Measurements from ENCODE around the gene TNS2.

TNS2 gene

DNA sequence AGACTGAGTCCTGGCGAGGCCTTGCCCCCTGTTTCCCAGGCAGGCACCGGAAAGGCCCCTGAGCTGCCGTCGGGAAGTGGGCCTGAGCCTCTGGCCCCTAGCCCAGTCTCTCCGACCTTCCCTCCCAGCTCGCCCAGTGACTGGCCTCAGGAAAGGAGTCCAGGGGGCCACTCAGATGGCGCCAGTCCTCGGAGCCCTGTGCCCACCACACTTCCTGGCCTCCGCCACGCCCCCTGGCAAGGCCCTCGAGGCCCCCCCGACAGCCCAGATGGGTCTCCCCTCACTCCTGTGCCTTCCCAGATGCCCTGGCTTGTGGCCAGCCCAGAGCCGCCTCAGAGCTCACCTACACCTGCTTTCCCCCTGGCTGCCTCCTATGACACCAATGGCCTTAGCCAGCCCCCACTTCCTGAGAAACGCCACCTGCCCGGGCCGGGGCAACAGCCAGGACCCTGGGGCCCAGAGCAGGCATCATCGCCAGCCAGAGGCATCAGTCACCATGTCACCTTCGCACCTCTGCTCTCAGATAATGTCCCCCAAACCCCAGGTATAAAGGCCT, 10.9 kb downstream of the TNS2 start:
- DNase-seq = no peak
- Histone ChIP-seq H3K36me3 (ENCODE audit: control insufficient read depth in 4 of 4, insufficient read depth in 4 of 4, low read length in 3 of 4) (peaks cover 0 to 19% (median 8%) of the 10 kb centered on the region in 4 experiments), H3K27me3 (replicated peaks in 2 of 5; ENCODE audit: control insufficient read depth in 4 of 5, insufficient read depth in 5 of 5, low read length in 4 of 5) (no peaks in the 10 kb centered on the region), H3K9me3 (ENCODE audit: control extremely low read depth in 1 of 5, control insufficient read depth in 4 of 5, insufficient read depth in 2 of 5, low read depth in 1 of 5, low read length in 4 of 5) (no peaks in the 10 kb centered on the region), H3K4me1 (ENCODE audit: control extremely low read depth in 1 of 4, control insufficient read depth in 4 of 4, insufficient read depth in 4 of 4, low read length in 3 of 4) (no peaks in the 10 kb centered on the region), H3K27ac (ENCODE audit: insufficient read depth in 1 of 2, low read depth in 1 of 2, low read length in 2 of 2, poor library complexity in 1 of 2, severe bottlenecking in 2 of 2) (no peak overlapping the region), H3K4me3 (ENCODE audit: control insufficient read depth in 1 of 7, extremely low read depth in 1 of 7, insufficient read depth in 4 of 7, low read depth in 2 of 7, low read length in 6 of 7) (no peak overlapping the region)
- WGBS (ENCODE audit: insufficient coverage) = 85% methylated on average over 17 of the region's 18 CpGs
- POLR2A ChIA-PET = no interaction called here
- CTCF ChIA-PET = interaction anchor here (0.7 to 17.4 kb wide), 8 partner anchors 9 to 36 kb away, joined by 3 to 361 read pairs (median 6); partner anchors contain the start of genes IGFBP6, SOAT2 and SPRYD3

DNA sequence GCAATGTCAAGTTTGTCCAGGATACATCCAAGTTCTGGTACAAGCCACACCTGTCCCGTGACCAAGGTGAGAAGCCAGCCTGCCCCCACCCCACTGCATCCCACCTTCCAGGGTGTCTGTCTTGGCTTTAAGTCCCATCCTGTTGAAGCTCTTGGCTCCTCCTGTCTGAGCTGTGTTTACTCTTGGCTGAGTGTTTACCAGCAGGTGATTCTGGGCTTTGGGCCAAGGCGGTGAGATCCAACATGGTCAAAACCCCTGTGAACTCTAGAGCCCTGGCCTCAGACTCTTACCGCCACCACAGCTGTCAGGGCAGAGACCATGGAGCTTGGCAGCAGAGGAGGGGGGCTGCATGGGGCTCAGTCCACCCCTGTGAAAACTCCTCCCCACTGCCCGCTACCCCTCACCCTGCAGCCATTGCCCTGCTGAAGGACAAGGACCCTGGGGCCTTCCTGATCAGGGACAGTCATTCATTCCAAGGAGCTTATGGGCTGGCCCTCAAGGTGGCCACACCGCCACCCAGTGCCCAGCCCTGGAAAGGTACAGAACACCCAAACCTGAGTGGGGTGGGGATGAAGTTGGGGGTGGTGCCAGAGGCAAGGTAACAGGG, 11.6 kb downstream of the TNS2 start:
- Histone ChIP-seq H3K4me3 (ENCODE audit: control insufficient read depth in 1 of 7, extremely low read depth in 1 of 7, insufficient read depth in 4 of 7, low read depth in 2 of 7, low read length in 6 of 7) (no peak overlapping the region), H3K4me1 (ENCODE audit: control extremely low read depth in 1 of 4, control insufficient read depth in 4 of 4, insufficient read depth in 4 of 4, low read length in 3 of 4) (no peaks in the 10 kb centered on the region), H3K27ac (ENCODE audit: insufficient read depth in 1 of 2, low read depth in 1 of 2, low read length in 2 of 2, poor library complexity in 1 of 2, severe bottlenecking in 2 of 2) (no peak overlapping the region), H3K36me3 (ENCODE audit: control insufficient read depth in 4 of 4, insufficient read depth in 4 of 4, low read length in 3 of 4) (peaks cover 2 to 19% (median 10%) of the 10 kb centered on the region in 4 experiments), H3K27me3 (replicated peaks in 2 of 5; ENCODE audit: control insufficient read depth in 4 of 5, insufficient read depth in 5 of 5, low read length in 4 of 5) (no peaks in the 10 kb centered on the region), H3K9me3 (ENCODE audit: control extremely low read depth in 1 of 5, control insufficient read depth in 4 of 5, insufficient read depth in 2 of 5, low read depth in 1 of 5, low read length in 4 of 5) (no peaks in the 10 kb centered on the region)
- CTCF ChIA-PET = interaction anchor here (0.8 to 17.4 kb wide), 9 partner anchors 9 to 136 kb away, joined by 3 to 361 read pairs (median 6); partner anchors contain the start of genes IGFBP6, SOAT2 and SPRYD3
- no peak for DNase-seq
- 89% methylated on average over 3 of the region's 5 CpGs for WGBS (ENCODE audit: insufficient coverage)
- POLR2A ChIA-PET = no interaction called here

DNA sequence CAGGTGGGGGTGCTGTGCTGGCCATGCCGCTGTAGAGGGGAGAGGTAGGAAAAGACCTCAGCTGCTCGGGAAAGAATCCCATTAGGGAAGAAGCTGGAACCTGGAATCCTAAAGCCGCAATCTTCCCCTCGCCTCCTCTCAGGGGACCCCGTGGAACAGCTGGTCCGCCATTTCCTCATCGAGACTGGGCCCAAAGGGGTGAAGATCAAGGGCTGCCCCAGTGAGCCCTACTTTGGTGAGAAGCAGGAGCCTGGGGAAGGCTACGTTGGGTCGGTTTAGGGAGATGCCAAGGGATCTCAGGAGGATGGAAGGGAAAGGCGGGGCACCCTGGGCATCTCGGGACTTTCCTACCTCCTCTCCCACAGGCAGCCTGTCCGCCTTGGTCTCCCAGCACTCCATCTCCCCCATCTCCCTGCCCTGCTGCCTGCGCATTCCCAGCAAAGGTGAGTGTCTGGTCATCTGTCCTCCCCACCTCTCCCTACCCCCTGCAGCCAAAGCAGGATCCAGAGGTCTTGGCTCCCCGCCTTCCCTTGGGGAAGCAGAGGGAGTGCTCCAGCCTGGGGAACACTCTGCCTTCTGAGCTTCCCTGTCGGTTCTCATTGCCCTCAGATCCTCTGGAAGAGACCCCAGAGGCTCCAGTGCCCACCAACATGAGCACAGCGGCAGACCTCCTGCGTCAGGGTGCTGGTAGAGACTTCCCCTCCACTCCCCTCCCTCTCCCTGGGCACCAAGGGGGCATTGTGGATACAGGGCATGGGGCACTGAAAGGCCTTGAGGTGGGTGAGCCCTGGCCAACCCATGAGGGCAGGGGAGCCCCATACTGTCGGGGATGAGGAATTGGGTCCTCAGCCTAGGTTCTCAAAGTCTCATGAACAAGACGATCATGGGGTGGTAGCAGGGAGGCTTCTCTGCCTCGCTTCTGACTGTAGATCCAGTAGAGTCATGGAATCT, 12.4 kb downstream of the TNS2 start:
- CTCF ChIA-PET = interaction anchor here (0.7 to 17.4 kb wide), 12 partner anchors 8 to 135 kb away, joined by 3 to 361 read pairs (median 8); partner anchors contain the start of genes IGFBP6, SOAT2 and SPRYD3
- H3K36me3 ChIP-seq (ENCODE audit: control insufficient read depth in 4 of 4, insufficient read depth in 4 of 4, low read length in 3 of 4) = peaks cover 2 to 20% (median 11%) of the 10 kb centered on the region in 4 experiments
- POLR2A ChIA-PET = no interaction called here

GRCh38 chr12:53062977-53063707, 13.3 kb downstream of the TNS2 start:
- Histone ChIP-seq H3K4me3 (ENCODE audit: control insufficient read depth in 1 of 7, extremely low read depth in 1 of 7, insufficient read depth in 4 of 7, low read depth in 2 of 7, low read length in 6 of 7) (no peak overlapping the region), H3K27me3 (replicated peaks in 2 of 5; ENCODE audit: control insufficient read depth in 4 of 5, insufficient read depth in 5 of 5, low read length in 4 of 5) (no peaks in the 10 kb centered on the region), H3K27ac (ENCODE audit: insufficient read depth in 1 of 2, low read depth in 1 of 2, low read length in 2 of 2, poor library complexity in 1 of 2, severe bottlenecking in 2 of 2) (no peak overlapping the region), H3K36me3 (ENCODE audit: control insufficient read depth in 4 of 4, insufficient read depth in 4 of 4, low read length in 3 of 4) (peaks cover 2 to 27% (median 14%) of the 10 kb centered on the region in 4 experiments), H3K4me1 (ENCODE audit: control extremely low read depth in 1 of 4, control insufficient read depth in 4 of 4, insufficient read depth in 4 of 4, low read length in 3 of 4) (no peaks in the 10 kb centered on the region), H3K9me3 (ENCODE audit: control extremely low read depth in 1 of 5, control insufficient read depth in 4 of 5, insufficient read depth in 2 of 5, low read depth in 1 of 5, low read length in 4 of 5) (no peaks in the 10 kb centered on the region)
- DNase-seq = no peak
- CTCF ChIA-PET = interaction anchor here (0.6 to 17.4 kb wide), 9 partner anchors 9 to 126 kb away, joined by 3 to 361 read pairs (median 9); partner anchors contain the start of genes IGFBP6, SOAT2 and SPRYD3
- WGBS (ENCODE audit: insufficient coverage) = 95% methylated on average over 14 of the region's 14 CpGs
- POLR2A ChIA-PET = no interaction called here

More for the DNA sequence above, 12.4 kb downstream of the TNS2 start:
- Histone ChIP-seq H3K9me3 (ENCODE audit: control extremely low read depth in 1 of 5, control insufficient read depth in 4 of 5, insufficient read depth in 2 of 5, low read depth in 1 of 5, low read length in 4 of 5) (no peaks in the 10 kb centered on the region), H3K4me3 (ENCODE audit: control insufficient read depth in 1 of 7, extremely low read depth in 1 of 7, insufficient read depth in 4 of 7, low read depth in 2 of 7, low read length in 6 of 7) (no peak overlapping the region), H3K27me3 (replicated peaks in 2 of 5; ENCODE audit: control insufficient read depth in 4 of 5, insufficient read depth in 5 of 5, low read length in 4 of 5) (no peaks in the 10 kb centered on the region), H3K27ac (ENCODE audit: insufficient read depth in 1 of 2, low read depth in 1 of 2, low read length in 2 of 2, poor library complexity in 1 of 2, severe bottlenecking in 2 of 2) (no peak overlapping the region), H3K4me1 (ENCODE audit: control extremely low read depth in 1 of 4, control insufficient read depth in 4 of 4, insufficient read depth in 4 of 4, low read length in 3 of 4) (no peaks in the 10 kb centered on the region)
- no peak for DNase-seq
- WGBS (ENCODE audit: insufficient coverage) = 86% methylated on average over 13 of the region's 20 CpGs

DNA sequence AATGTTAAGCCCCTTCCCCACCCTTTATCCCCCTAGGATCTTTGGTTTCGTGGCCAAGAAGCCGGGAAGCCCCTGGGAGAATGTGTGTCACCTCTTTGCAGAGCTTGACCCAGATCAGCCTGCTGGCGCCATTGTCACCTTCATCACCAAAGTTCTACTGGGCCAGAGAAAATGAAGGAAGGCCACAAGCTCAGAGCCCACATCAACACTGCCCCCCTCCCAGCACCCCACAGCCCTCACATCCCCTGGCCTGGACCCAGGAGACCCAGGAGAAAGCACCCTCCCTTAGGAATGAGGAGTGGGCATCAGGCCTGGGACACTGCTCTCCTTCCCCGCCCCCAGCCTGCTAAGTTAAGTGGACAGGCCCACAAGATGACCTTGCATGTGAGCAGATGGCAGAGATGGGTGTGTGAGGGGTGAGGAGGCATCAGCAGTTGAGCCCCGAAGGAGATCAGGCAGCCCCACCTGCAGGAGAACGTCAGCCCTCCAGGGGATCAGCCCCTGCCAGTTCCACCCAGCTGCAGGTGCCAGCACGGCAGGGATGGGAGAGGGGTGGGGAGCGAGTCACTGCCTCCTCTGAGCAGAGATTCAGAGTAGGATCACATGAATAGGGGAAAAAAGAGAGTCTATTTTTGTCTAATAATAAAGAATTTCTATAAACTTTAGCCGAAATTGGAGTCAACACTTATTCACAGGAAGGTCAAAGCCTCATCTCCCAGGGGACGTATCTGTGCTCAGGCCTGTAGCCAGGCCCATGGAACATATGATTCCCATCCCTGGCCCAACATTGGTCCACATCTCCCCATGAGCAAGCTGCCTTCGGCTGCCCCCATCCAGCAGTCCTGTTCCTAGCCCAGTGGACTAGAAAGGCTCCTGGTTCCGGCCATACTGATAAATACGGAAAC, 14.1 kb downstream of the TNS2 start:
- DNase-seq = no peak
- H3K27ac ChIP-seq (ENCODE audit: insufficient read depth in 1 of 2, low read depth in 1 of 2, low read length in 2 of 2, poor library complexity in 1 of 2, severe bottlenecking in 2 of 2) = no peak overlapping the region
- ChIA-PET CTCF (interaction anchor here (0.6 to 17.4 kb wide), 12 partner anchors 9 to 205 kb away, joined by 3 to 361 read pairs (median 14); partner anchors contain the start of genes ESPL1, IGFBP6, SOAT2 and SPRYD3), POLR2A (no interaction called here)
- WGBS (ENCODE audit: insufficient coverage) = 93% methylated on average over 8 of the region's 13 CpGs
- no peaks in the 10 kb centered on the region for H3K27me3 ChIP-seq (replicated peaks in 2 of 5; ENCODE audit: control insufficient read depth in 4 of 5, insufficient read depth in 5 of 5, low read length in 4 of 5)
- H3K4me3 ChIP-seq (ENCODE audit: control insufficient read depth in 1 of 7, extremely low read depth in 1 of 7, insufficient read depth in 4 of 7, low read depth in 2 of 7, low read length in 6 of 7) = no peak overlapping the region
- peaks cover 2 to 30% (median 14%) of the 10 kb centered on the region in 4 experiments for H3K36me3 ChIP-seq (ENCODE audit: control insufficient read depth in 4 of 4, insufficient read depth in 4 of 4, low read length in 3 of 4)
- no peaks in the 10 kb centered on the region for H3K9me3 ChIP-seq (ENCODE audit: control extremely low read depth in 1 of 5, control insufficient read depth in 4 of 5, insufficient read depth in 2 of 5, low read depth in 1 of 5, low read length in 4 of 5)
- H3K4me1 ChIP-seq (ENCODE audit: control extremely low read depth in 1 of 4, control insufficient read depth in 4 of 4, insufficient read depth in 4 of 4, low read length in 3 of 4) = peaks cover 0 to 6% (median 0%) of the 10 kb centered on the region in 4 experiments
